Prostate gland (tissue), 2 donors: ENCODE measurements around the gene SLC16A12. TPM values are rescaled to one million over a fixed set of nuclear protein-coding genes. Genes with fewer than 3 reads are reported as not detected.

ENCODE experiments used
- DNase-seq: peaks from one replicate; pipeline ENCODE4 v3.0.0-alpha.2; 2019; ENCODE audit warnings: low spot score
- H3K27ac ChIP-seq, 2 donors: fragments of 200-600 bp; sonication (generic); 2 replicates each; pipeline ENCODE4 v1.5.1; 2017 to 2019
- H3K27me3 ChIP-seq: fragments of 200-600 bp; sonication (generic); replicated peaks from 2 replicates; pipeline ENCODE4 v1.5.1; 2019; ENCODE audit not compliant: insufficient read depth
- H3K36me3 ChIP-seq, 2 donors: fragments of 200-600 bp; sonication (generic); 1 replicate in 1 of 2; 2 replicates in 1 of 2; pipeline versions ENCODE4 v1.5.1 to v1.8.1; 2017 to 2019
- H3K4me1 ChIP-seq: fragments of 200-600 bp; sonication (generic); replicated peaks from 2 replicates; pipeline ENCODE4 v1.5.1; 2019
- H3K4me3 ChIP-seq, 2 donors: fragments of 200-600 bp; sonication (generic); 2 replicates each; pipeline ENCODE4 v1.5.1; 2017 to 2019
- H3K9me3 ChIP-seq: fragments of 200-600 bp; sonication (generic); 2 replicates; pipeline ENCODE4 v1.5.1; 2017
- POLR2A ChIP-seq: fragments of 450-650 bp; IDR thresholded peaks from one replicate; pipeline ENCODE4 v1.6.1; 2016; ENCODE audit warnings: antibody characterized with exemption, mild to moderate bottlenecking
- POLR2AphosphoS5 ChIP-seq: sonication (generic); formaldehyde crosslinking; IDR thresholded peaks from one replicate; pipeline ENCODE4 v1.6.1; 2017; ENCODE audit warnings: antibody characterized with exemption
- WGBS: methylation state at CpG from one replicate; pipeline ENCODE4 v1.1.5; 2018; 5-methylcytosine and 5-hydroxymethylcytosine counted together
- intact Hi-C: fragments of 100-400 bp; cut with DNase I; formaldehyde crosslinking; loops from one replicate; pipeline ENCODE4 v1.14.2; 2022
- total RNA-seq, 2 donors: library from RNA; depleted of rRNA; stranded (reverse); fragments of >200 nt; gene quantifications; one replicate each; pipeline ENCODE4 v1.1.0, GENCODE V29; 2016
- TF ChIP-seq, protein P1 (sequence below), 4 experiments: fragments of 200-600 bp in 2 of 4; fragments of 450-650 bp in 2 of 4; sonication (generic) in 2 of 4; IDR thresholded peaks; 1 replicate in 3 of 4; 2 replicates in 1 of 4; pipeline ENCODE4 v1.5.1; 2016 to 2019; ENCODE audit warnings: antibody characterized with exemption in 4 of 4, mild to moderate bottlenecking in 2 of 4, moderate library complexity in 2 of 4

SLC16A12 gene
- total RNA-seq, 2 donors from 2014 or later, result 0.09 to 4.4 TPM

DNA sequence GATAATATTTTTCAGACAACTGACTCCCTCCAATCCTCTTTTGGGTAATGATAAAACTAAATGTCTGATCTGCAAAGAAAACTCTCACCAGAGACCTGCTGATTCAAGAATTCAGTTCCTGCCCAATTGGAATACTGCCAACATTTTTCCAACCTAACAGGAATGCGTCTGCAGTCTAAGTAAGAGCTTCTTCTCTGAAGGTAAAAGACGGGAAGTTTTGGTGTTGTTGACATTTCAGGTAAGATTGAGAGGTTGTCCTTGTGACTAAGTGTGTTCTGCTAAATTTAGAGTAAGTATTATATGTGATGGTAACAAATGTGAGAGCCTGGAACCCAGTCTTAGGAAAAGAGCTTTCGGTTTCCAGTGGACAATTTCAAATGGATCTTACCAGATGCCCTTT is 103.4 kb downstream of the SLC16A12 start:
- intact Hi-C loops, result no loop called here
- H3K9me3 ChIP-seq, result no peaks in the 10 kb centered on the region
- DNase-seq, result no peak
- H3K4me3 ChIP-seq, result no peak overlapping the region
- H3K27ac ChIP-seq, result no peak overlapping the region
- H3K27me3 ChIP-seq, result no peaks in the 10 kb centered on the region
- WGBS, result 45% methylated on average over 3 of the region's 3 CpGs
- no peaks in the 10 kb centered on the region for H3K4me1 ChIP-seq
- no peaks in the 10 kb centered on the region for H3K36me3 ChIP-seq
- TF ChIP-seq POLR2AphosphoS5 (no peak), POLR2A (no peak)
- TF ChIP-seq, protein P1, sequence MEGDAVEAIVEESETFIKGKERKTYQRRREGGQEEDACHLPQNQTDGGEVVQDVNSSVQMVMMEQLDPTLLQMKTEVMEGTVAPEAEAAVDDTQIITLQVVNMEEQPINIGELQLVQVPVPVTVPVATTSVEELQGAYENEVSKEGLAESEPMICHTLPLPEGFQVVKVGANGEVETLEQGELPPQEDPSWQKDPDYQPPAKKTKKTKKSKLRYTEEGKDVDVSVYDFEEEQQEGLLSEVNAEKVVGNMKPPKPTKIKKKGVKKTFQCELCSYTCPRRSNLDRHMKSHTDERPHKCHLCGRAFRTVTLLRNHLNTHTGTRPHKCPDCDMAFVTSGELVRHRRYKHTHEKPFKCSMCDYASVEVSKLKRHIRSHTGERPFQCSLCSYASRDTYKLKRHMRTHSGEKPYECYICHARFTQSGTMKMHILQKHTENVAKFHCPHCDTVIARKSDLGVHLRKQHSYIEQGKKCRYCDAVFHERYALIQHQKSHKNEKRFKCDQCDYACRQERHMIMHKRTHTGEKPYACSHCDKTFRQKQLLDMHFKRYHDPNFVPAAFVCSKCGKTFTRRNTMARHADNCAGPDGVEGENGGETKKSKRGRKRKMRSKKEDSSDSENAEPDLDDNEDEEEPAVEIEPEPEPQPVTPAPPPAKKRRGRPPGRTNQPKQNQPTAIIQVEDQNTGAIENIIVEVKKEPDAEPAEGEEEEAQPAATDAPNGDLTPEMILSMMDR (IDR thresholded peaks at IDR 0.05), result no peak

DNA sequence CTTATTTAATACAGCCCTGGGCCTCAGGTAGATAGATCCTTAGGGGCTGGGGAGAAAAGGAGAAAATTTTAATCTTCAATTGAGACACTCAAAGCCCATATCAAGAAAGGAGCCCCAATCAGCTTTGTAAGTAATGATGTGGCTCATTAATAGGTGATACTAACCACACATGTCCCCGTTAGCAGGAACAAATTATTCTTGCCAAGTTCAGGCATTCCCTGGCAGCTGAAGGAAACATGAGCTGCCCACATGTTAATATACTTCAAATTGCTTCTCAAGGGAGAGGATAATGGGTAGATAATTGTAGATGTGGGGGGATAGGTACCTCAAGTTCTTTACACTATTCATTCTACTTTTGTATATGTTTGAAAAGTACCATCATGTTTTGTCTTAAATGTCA is 106.5 kb downstream of the SLC16A12 start:
- Histone ChIP-seq H3K27ac (no peak overlapping the region), H3K36me3 (no peaks in the 10 kb centered on the region), H3K4me1 (no peaks in the 10 kb centered on the region), H3K4me3 (no peak overlapping the region), H3K27me3 (no peaks in the 10 kb centered on the region), H3K9me3 (no peaks in the 10 kb centered on the region)
- DNase-seq, result no peak
- 15% methylated on average over 1 of the region's 1 CpG for WGBS
- intact Hi-C loops, result loop anchor here (10.0 kb wide), 1 partner anchor 216 kb away; the partner anchor contains the start of gene PANK1
- TF ChIP-seq POLR2AphosphoS5 (no peak), POLR2A (no peak)
- TF ChIP-seq, protein P1 (IDR thresholded peaks at IDR 0.05), result no peak

DNA sequence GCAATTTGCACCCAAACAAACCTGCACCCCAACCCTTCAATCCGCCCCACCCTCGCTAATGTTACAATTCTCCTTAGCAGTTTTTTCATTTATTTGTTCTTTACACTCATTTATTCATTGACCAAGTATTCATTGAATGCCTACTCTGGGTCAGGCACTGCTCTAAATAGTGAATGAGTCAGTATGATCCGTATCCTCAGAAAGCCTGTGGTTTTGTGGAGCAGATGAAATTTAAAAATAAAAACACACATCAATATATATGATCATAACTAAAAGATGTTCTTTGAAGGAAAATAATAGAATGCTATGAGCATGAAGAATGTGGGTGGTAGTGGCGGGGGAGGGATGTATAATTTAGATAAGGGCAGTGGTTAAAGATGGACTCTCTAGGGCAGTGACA is 107.8 kb downstream of the SLC16A12 start:
- 92% methylated on average over 4 of the region's 4 CpGs for whole genome bisulfite sequencing
- H3K36me3 ChIP-seq, result no peaks in the 10 kb centered on the region
- no peak overlapping the region for H3K4me3 ChIP-seq
- no peak for DNase-seq
- no peaks in the 10 kb centered on the region for H3K27me3 ChIP-seq
- no peak for TF ChIP-seq POLR2AphosphoS5
- TF ChIP-seq, protein P1 (IDR thresholded peaks at IDR 0.05), result no peak
- TF ChIP-seq POLR2A, result no peak
- no peaks in the 10 kb centered on the region for H3K9me3 ChIP-seq
- intact Hi-C loops, result loop anchor here (1.0 to 10.0 kb wide), 2 partner anchors 138 to 217 kb away; partner anchors contain the start of gene PANK1
- H3K4me1 ChIP-seq, result no peaks in the 10 kb centered on the region
- H3K27ac ChIP-seq, result no peak overlapping the region

DNA sequence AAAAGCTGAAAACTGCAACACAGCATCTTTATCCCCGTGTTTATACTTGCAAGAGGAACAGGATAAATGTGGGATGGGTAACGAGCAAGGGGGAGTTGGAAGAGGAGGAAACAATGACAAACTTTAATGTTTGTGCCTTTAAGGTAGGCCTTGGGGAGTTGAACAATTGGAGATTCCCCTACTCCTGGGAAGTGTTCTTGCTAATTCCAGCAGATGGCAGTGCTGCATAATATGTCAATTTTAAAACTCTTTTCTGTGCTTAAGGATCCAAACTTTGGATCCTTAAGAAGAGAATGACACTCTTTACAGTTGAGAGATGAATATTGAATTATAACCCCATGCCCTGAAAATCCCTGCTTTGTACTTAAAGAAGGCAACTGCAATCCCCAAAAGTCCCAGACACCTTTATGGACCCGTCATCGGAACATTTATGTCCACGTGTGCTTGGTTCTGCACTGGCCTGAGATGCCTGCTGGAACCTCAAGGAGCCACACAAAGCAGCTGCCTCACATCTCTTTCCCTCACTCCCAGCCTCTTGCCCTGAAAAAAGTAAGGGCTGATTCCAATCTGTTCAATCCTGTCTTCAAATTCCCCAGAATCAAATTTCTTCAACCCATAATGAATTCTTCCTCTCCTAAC is 109.0 kb downstream of the SLC16A12 start:
- H3K4me3 ChIP-seq, result no peak overlapping the region
- WGBS, result 55% methylated on average over 5 of the region's 5 CpGs
- TF ChIP-seq, protein P1 (IDR thresholded peaks at IDR 0.05), result peak; percentile 56 to 80 (median 78)
- TF ChIP-seq POLR2AphosphoS5, result no peak
- no peaks in the 10 kb centered on the region for H3K9me3 ChIP-seq
- intact Hi-C loops, result loop anchor here (10.0 kb wide), 1 partner anchor 218 kb away; the partner anchor contains the start of gene PANK1
- no peaks in the 10 kb centered on the region for H3K4me1 ChIP-seq
- H3K27me3 ChIP-seq, result no peaks in the 10 kb centered on the region
- no peak overlapping the region for H3K27ac ChIP-seq
- no peak for DNase-seq
- no peaks in the 10 kb centered on the region for H3K36me3 ChIP-seq

DNA sequence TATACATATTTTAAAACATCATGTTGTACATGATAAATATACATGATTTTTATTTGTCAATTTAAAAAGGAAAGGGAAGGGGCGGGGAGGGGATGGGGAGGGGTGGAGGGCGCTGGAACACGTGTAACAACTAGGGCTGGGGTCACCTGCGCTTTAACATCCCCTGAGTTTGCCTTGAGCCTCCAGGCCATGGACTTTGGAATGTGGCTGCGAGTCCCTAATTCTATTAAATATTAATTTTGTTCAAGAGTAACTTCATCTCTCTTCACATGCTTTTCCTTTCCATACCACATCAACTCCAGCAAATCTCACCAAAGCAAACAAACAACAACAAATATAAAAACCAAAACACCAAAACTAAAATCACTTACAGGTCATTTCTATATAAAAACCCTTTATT is 110.4 kb downstream of the SLC16A12 start:
- DNase-seq, result no peak
- no peak for TF ChIP-seq POLR2AphosphoS5
- TF ChIP-seq, protein P1 (IDR thresholded peaks at IDR 0.05), result no peak
- TF ChIP-seq POLR2A, result no peak
- Histone ChIP-seq H3K4me1 (no peaks in the 10 kb centered on the region), H3K4me3 (no peak overlapping the region), H3K9me3 (no peaks in the 10 kb centered on the region), H3K36me3 (no peaks in the 10 kb centered on the region), H3K27me3 (no peaks in the 10 kb centered on the region), H3K27ac (no peak overlapping the region)
- 79% methylated on average over 5 of the region's 5 CpGs for WGBS
- intact Hi-C loops, result loop anchor here (10.0 kb wide), 1 partner anchor 220 kb away; the partner anchor contains the start of gene PANK1
